ENCODE measurements around the gene CAND2.
"Not testable (repeated sequence)": the region's sequence is repeated elsewhere in the genome, so short reads cannot be mapped to it uniquely, and the experiment has no call there.

The CAND2 gene

DNA sequence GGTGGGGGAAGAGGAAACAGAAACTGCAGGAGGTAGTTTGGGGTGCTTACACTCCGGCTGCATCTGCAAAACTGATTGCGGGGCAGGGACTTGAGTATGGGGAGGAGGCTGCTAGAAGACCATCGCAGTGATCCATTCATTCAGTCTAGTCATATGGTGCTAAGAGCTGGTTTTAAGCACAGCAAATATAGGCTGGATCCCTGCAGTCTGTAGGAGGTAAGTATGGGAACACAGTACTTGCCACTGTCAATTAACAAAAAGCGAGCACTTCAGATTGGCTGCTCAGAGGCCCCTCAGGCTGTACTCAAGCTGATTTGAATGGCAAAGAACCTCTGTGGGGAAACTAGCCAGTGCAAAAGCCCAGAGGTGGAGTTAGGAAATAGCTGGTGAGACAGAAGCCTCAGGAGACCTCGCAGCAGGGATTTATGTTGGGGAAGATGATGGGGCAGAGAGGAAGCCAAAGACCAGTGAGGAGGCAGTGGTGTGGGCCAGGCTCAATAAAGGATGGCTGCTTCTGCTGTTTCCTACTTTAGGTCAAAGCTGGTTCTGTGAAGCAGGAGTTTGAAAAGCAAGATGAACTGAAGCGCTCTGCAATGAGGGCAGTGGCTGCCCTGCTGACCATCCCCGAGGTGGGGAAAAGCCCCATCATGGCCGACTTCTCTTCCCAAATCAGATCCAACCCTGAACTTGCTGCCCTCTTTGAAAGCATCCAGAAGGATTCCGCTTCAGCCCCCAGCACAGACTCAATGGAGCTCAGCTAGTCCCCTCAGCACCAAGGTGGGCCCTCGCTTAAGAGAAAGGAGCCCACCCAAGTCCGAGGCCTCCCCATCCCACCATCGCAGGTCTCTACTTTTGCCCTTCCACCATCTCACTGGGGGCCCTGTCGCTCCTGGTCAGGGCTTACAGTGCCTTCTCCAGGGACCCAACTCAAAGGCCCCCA is 37.0 kb downstream of the CAND2 start:
- DNase-seq, result no peak

DNA sequence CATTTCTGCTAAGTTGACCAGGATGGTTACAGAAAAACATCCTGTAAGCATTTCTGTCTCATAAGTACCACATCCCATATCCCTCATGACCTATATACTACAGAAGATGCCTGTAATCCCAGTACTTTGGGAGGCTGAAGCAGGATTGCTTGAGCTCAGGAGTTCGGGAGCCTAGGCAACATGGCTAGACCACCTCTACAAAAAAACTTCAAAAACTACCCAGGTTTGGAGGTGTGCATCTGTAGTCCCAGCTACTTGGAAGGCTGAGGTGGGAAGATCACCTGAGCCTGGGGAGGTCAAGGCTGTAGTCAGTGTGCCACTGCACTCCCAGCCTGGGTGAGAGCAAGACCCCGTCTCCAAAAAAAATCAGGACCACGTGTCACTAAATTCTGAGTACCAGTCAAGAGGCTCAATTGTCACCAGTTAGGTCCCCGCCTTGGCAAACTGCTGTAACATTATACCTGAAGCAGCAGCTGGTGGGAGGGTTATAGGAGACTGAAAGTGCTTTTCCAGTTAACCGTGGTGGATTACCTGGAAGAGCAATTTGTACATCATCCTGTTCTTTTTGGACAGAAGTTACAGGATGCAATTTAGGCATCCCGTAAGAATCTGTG is 38.7 kb downstream of the CAND2 start:
- DNase-seq, result no peak

DNA sequence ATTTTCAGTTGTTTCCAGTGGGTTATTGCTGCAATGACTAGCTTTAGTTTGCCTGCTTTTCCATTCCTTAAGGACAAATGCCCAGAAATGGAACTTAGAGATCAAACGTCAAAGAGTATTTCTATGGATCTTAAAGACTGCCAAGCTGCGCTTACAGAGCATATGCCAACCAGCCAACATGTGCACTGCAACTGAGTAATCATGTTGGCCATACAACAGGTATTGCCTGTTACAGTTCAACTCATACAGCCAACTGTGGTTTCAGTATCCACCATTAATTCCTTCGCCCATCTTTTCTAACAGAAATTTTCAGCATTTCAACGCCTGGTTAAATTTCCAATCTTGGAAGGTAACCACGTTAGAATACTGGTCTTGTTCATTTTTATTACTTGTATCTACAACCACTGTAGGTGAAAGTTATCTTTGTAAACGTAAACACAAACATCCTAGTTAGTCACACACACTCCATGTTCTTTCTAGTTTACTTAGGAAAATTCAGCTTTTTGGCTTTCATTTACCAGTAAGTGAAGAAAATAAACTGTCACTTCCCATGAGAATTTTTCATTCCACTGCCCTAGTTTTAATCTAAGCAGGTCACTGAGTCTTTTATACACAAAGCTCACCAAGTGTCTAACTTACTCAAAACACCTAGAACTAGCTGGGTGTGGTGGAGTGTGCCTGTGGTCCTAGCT is 41.0 kb downstream of the CAND2 start:
- no peak for DNase-seq

DNA sequence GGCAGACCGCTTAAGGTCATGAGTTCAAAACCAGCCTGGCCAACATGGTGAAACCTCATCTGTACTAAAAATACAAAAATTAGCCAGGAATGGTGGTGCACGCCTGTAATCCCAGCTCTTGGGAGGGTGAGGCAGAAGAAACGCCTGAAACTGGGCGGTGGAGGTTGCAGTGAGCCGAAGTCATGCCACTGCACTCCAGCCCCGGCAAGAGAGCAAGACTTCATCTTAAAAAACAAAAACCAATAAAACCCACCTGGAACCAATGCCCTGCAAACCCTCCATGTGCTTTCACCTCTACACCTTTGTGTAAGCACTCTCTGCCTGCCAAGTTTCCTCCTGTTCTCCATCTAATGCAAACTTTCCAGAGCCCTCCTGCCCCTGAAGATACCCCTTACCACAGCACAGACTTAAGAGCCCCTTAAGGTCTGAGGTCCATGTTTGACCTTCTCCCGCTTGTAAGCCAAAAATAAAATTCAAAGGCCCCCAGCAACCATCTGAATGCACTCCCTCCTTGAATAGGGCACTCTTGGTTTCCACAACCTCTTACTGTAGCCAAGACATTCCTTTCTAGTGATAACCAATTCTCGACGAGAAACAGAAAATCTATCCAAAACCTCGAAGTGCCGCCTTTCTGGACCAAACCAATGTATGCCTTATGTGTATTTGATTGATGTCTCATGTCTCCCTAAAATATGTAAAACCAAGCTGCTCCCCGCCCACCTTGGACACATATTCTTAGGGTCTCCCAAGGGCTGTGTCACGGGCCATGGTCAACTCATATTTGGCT is 41.9 kb downstream of the CAND2 start:
- no peak for DNase-seq

DNA sequence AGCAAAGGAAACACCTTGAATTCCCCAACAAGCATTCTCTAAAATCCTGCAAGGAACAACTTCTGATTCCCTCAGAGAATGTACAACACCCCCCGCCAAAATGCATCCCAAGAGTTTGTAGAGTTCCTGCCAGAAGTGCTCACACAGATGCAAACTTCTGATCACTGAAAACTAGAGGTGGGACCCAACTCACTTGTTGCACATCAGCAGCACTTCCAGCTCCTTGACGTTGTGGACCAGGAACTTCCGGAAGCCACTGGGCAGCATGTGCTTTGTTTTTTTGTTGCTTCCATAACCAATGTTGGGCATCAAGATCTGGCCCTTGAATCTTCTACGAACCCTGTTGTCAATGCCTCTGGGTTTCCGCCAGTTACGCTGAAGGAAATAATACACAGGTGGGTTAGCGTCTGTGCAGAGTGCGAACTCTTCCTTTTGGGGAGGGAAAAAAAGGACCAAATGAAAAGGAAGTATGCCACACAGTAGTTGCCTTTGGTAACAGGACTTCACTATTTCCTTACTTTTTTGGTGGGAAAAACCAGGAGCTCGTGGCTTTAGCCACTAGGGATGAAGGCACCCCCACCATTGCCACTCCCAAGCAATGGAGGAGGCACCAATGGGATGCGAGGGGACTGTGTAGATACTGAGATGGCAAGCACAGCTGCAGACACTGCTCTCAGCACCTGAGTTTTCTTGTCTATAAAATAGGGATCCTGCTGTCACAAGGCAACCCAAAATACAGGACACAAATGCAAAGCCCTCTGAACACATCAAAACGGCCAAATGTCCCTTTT is 42.9 kb downstream of the CAND2 start:
- no peak for DNase-seq

DNA sequence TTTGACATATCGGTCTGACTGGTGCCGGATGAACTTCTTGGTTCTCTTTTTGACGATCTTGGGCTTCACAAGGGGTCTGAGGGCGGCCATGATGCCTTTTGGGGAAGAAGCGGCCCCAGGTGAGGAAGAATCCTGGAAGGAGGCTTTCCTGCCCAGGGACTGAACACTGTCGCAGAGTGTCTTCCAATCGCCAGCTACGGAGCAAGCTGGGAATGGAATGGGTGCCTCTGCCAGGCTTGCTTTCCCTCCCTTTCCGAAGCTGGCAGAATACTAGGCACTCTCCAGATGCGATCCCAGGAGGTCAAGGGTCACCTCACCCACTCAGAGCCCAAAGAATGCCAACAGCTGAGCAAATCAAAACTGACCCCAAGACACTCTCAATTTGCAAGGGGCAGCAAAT is 43.7 kb downstream of the CAND2 start:
- DNase-seq, result not testable (repeated sequence)

DNA sequence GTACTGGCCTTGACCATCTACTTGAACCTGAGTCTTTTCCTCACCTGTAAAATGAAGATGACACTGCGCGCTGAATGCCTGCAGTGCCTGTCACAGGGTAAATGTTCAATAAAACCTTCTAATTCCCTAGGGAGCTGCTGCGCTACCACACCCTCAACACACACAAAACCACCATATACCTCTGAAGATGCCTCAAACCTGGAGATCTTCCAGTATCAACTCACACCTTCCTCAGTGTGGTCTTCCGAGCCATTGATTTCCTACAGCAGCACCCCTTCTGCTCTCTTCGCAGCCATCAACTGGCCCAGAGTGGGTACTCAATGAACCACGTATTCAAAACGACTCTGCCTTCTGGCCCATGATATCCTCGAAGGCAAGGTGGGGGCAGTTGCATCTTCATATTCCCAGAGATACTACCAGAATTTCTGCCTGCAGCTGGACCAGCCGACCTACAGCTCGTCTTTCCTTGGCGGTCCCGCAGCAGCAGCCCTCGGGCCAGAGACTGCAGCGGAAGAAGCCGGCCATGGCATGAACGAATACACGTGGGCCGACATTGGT is 44.2 kb downstream of the CAND2 start:
- DNase-seq, result no peak

DNA sequence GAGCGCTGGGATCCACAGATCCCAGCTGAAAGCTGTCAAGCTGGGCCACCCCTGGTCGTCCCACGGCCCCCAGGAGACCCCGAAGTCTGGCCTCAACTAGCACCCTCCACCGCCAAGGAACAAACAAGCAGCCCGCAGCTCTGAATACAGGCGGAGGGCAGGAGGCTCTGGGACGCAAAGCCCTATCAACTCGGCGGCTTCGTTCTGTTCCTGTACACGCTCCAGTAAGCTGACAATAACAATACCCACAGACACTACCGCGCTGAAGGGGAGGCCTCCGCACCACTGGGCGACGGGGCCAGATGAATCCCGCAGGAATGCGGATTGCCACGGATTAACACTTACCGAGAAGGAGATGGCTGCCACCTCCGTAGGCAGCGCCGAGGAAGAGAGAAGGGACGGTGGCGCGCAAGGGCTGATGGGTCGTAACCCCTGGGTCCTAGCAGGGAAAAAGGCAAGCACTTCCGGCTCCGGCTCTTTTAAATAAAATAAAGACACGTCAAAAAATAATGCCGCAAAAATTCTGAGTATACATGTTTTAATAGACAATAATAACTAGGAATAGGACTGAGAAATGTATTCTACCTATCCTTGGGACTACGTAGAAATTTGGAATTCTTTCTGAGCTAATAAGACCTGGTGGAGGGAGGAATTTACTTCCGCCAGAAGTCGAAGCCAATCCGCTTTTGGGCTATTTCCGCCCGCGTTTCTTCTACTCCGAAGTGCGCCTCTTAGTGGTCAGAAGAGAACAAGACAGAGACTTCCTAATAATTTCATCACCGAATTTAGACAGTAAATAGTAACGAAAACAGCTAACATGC is 44.9 kb downstream of the CAND2 start, which contains the start of gene RPL32:
TSS of gene RPL32 (minus strand) at position 417 of the 821 bp plus-strand sequence. CDS start 1,328 bp downstream, outside the sequence.
- peak; percentile 94 for DNase-seq

DNA sequence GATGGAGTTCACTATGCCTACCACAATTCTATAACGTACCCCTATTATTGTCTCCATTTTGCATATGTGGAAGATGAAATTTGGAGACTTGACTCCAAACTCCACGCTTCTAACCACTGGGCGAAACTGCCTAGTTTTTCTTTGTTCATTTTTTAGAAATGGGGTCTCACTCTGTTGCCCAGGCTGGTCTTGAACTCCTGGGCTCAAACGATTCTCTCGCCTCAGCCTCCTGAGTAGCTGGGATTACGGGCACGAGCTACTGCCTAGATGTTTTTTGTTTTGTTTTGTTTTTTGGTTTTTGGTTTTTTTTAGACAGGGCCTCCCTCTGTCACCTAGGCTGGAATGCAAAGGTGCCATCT is 45.5 kb downstream of the CAND2 start:
- DNase-seq, result no peak

DNA sequence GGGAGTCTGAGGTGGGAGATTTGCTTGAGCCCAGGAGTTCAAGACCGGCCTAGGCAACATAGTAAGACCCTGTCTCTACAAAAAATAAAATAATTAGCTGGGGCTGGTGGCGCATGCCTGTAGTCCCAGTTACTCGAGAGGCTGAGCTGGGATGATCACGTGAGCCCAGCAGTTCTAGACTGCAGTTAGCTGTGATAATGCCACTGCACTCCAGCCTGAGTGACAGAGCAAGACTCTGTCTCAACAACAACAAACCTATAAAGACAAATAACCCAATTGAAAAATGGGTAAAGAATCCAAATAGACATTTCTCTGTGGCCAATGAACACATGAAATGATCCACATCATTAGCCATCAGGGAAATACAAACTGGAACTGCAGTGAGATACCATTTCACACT is 46.0 kb downstream of the CAND2 start:
- DNase-seq, result no peak

DNA sequence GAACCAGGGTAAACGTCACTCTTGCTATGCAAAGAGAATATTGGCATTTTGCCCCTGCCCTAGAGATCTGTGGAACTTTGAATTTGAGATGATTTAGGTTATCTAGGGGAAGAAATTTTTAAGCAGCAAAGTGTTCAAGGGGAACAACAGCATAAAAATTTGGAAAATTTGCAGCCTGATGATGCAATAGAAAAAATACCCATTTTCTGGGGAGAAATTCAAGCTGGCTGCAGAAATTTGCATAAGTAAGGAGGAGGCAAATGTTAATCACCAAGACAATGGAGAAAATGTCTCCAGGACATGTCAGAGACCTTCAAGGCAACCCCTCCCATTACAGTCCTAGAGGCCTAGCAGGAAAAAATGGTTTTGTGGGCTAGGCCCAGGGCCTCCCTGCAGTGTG is 49.3 kb downstream of the CAND2 start:
- no peak for DNase-seq

DNA sequence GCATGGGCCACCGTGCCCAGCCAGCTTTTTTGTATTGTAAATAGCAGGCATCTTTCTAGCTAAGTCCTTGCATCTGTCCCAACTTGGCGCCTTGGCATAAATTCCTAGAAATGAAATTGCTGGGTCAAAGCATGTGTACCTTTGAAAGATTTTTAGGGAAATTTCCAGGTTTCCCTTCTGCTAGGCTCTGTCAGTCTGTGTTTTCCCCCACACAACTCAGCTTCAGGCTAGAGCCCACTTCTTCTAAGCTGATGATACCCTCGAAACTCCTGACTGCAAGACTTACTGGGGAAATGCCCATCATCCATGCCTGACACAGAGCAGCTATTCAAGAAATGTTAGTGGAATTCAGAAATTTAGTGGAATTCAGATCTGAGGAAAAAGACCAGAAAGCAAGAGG is 55.7 kb downstream of the CAND2 start:
- no peak for DNase-seq

DNA sequence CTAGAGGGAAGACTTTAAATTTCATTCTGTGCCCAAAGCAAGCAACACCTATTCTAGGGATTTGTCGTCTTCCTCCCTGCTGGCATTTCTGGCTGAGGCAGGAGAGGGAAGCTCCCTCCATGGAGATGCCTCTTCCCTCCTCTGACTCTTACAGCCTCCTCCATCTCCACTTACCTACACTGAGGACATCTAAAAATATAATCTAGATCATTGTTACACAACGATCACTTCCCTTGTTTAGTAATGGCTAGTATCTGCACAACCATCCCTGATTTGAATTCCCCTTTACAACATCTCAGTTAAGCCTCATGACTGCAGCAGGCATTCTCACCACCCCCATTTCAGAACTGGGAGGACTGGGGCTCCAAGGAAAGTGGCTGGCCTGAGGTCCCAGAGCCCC is 57.4 kb downstream of the CAND2 start:
- DNase-seq, result not testable (repeated sequence)

DNA sequence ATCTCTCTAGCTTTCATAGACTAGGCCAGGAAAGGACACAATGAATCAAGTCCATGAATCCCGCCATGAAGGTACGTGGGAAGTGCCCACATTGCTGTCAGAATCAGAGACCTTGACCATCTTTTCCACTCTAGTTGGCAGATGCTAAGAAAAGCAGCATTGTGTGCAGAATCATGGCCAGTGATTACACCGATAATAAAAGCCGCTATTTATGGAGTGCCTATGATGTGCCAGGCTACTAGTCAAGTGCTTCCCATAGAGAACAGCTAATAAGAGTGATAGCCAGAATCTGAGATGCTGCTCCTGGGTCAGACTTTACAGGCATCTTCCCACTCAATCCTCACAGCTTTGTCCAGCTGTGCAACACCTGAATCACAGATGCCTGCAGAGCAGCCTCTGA is 58.1 kb downstream of the CAND2 start:
- DNase-seq, result no peak

DNA sequence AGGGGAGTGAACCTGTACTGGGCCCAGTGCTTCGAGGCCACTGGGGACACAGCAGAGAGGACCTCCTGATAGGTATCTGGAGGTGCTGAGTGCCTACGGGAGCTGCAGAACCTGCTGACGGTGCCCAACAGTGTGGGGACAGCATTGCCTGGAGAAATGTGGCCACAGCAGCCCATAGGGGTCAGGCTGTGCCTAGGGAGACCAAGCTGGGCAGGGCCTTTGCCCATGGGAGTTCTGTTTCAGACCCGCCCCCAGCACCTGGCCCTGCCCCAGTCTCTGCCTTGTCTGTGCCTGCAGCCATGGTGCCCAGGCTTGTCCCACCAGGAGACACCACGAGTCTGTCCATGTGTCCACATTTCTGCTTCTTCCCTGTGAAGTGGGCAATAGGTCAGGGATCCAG is 60.1 kb downstream of the CAND2 start:
- DNase-seq, result no peak

DNA sequence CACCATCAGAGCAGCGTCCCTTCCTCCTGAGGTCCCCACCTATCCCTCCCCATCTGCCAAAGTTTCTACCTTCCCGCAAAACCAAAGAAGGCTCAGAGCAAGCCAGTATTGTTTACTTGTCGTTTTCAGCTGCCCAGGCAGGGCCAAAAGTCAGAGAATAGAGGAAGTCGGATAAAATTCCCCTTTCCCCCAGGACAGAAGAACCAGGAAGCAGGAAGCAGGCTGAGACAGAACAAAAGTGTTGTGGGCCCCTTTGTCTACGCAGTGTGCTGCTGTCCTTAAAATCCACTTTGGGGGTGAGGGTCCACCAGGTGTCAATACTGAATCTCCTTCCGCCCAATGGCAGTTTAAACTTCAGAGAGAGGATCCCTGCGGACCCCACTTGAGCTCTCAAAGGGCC is 63.4 kb downstream of the CAND2 start:
- DNase-seq, result no peak

DNA sequence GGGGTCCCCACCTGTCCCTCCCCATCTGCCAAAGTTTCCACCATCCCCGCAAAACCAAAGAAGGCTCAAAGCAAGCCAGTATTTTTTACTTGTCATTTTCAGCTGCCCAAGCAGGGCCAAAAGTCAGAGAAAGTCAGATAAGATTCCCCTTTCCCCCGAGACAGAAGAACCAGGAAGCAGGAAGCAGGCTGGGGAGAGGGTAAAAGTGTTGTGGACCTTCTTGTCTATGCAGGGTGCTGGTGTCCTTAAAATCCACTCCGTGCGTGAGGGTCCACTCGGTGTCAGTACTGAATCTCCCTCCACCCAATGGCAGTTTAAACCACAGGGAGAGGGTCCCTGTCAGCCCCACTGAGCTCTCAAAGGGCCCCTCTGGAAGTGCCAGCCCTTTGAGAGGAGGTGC is 65.1 kb downstream of the CAND2 start:
- DNase-seq, result no peak

DNA sequence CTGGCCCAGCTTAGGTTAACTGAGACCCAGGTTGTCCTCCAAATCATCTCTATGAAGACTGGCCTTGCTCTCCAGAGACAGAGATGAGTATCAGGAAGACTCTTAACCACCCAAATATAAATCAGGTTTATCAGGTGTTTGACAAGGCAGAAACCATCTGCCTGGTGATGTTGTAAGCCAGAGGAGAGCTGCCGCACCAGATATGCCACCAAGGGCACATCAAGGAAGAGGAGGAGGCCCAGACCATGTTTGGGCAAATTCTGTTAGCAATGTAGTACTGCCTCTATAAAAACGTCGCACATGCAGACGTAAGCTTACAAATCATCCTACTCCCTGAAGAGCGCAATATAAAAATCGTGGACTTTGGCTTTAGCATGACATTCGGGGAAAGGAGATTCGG is 65.9 kb downstream of the CAND2 start:
- no peak for DNase-seq

DNA sequence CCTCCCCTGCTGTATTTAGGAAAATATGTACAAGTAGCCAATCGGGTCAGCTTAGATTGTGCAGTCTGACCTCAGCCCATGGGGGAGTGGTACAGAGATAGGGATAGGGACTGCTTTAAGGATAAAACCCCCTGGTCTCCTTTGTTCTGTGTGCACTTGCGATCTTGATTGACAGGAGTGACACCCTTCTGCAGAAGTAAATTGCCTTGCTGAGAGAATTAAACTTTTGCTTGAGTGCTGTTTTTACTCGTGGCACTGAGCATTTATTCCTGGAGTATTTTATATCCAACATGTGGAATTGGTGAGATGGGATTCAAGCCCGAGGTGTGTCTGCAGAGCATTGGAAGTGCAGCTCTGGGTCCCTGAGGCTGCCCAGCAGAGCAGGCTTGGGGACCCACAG is 68.8 kb downstream of the CAND2 start:
- no peak for DNase-seq

DNA sequence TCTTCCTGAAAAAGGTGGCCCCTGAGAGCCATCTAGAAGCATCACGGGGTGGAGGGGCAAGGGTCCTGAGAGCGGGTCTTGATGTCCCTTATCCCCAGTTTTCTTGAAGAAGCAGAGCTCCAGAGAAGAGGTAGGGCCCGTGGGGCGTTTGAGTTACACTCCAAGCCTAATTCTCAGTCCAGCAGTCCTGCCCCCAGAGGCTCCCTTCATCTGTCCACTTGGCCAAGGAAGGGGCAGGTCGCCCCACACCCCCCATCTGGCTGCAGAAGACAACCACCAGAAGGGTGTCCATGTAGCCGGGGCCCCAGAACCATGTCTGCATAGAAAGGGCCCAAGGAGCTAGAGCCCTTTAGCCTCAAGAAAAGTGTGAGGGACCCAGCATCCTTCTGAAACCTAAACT is 70.4 kb downstream of the CAND2 start:
- DNase-seq, result no peak

Measured in KG1 (cell line).